Left forelimb (tissue), 1 donor: Measurements from ENCODE around the gene RAB44.
"Not testable (repeated sequence)": the region's sequence is repeated elsewhere in the genome, so short reads cannot be mapped to it uniquely, and the experiment has no call there.

Experiments used
- DNase-seq: peaks from one replicate; pipeline ENCODE4 v3.0.0-alpha.2; 2018; ENCODE audit warnings: low spot score

Gene RAB44

DNA sequence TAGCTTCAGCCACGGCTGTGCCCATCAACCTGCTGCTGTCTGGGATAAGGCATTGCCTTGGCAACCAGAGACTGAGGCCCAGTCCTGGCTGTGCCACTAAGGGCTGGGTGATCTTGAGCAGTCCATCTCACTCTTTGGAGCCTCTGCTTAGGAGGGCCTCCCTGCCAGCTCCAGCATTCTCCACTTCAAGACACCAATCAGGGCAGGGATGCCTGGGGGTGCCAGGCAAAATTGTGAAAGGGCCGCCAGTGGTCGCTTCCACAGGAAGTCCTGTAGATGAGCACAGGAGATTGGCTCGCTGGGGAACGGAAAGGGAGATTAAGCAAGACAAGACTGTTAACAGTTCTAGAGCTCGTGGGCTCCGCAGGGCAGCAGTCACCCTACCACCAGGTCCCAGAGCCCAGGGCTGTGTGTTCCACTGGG is at the start of gene RAB44:
RAB44 (plus strand) TSS at position 346 of the 423 bp plus-strand sequence. CDS start 6,410 bp downstream, outside the sequence.
- no peak for DNase-seq

DNA sequence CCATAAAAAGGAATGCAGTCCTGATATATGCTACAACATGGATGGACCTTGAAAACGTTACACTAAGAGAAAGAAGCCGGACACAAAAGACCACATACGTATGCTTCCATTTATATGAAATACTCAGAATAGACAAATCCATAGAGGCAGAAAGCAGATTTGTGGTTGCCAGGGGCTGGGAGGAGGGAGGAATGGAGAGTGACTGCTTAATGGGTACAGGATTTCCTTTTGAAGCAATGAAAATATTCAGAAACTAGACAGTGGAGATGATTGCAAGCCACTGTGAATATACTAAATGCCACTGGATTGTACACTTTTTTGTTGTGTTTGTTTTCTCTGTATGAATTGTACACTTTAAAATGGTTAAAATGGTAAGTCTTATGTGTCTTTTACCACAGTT is 48.5 kb upstream of the RAB44 start:
- DNase-seq, result no peak

- no peak for DNase-seq
Observed at GRCh38 chr6:36649701-36650484, 47.7 kb upstream of the RAB44 start.

GRCh38 chr6:36650848-36651478 is 46.7 kb upstream of the RAB44 start:
- no peak for DNase-seq

GRCh38 chr6:36651659-36652379 is 45.8 kb upstream of the RAB44 start:
- DNase-seq, result no peak

GRCh38 chr6:36654469-36654868 is 43.2 kb upstream of the RAB44 start:
- DNase-seq, result not testable (repeated sequence)

DNA sequence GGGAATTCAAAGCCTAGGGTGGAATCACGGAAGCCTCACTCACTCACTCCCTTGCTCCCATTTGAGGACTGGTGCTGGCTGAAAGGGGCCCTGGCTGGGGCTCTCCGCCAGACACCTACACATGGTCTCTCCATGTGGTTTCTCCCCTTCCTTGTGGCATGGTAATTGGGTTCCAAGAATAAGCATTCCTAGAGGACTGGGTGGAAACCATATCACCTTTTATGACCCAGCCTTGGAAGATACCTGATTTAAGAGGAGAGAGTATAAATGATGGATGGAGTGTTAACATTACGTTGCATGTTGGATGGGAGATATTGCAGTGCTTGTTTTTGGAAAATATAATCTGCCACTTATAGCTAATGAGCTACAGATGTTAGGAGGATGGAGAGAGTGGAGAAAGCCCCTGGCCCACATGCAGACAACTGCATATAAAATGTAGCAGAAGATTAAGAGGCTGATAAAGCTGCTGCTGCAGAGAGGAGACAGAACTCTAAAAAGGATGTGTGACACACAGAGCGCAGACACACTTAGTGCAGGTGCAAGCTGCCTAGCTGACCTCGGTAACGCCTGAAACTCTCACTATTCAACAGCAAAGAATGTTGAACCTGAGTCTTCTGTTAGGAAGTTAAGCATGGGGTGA is 42.4 kb upstream of the RAB44 start:
- no peak for DNase-seq

DNA sequence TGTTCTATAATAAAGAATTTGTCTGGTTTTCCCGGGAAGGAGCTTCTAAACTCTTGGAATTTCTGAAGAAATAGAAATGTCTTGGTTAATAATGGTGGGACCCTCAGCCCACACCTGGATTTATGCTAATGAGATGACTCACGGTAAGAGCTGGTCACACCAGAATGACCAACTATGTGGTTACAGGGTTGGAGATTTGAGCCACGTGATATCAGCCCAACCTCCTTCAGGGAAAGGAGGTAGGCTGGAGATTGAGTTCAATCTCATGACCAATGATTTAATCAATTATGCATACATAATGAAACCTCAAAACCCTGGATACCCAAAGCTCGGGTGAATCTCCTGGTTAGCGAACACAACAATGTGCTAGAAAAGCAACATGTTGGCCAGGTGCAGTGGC is 41.2 kb upstream of the RAB44 start:
- no peak for DNase-seq

DNA sequence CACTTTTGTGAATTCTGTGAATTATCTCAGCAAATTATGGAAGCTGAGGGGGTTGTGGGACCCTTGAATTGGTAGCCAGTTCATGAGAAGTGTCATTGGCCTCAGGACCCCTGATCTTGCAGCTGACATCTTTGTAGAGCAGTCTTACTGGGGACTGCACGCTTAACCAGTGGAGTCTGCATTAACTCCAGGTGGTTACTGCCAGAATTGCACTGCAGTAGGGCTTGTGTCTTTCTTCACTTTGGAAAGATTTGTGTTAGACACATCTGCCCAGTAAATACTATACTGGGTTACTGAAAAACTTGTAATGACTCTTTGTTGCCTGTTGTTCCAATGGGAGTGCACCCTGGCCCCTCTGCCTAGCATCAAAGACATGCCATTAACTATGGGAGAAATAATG is 40.4 kb upstream of the RAB44 start:
- DNase-seq, result no peak

GRCh38 chr6:36657942-36658544 is 39.6 kb upstream of the RAB44 start:
- no peak for DNase-seq

- no peak for DNase-seq
Observed at GRCh38 chr6:36659271-36659670, 38.4 kb upstream of the RAB44 start.

DNA sequence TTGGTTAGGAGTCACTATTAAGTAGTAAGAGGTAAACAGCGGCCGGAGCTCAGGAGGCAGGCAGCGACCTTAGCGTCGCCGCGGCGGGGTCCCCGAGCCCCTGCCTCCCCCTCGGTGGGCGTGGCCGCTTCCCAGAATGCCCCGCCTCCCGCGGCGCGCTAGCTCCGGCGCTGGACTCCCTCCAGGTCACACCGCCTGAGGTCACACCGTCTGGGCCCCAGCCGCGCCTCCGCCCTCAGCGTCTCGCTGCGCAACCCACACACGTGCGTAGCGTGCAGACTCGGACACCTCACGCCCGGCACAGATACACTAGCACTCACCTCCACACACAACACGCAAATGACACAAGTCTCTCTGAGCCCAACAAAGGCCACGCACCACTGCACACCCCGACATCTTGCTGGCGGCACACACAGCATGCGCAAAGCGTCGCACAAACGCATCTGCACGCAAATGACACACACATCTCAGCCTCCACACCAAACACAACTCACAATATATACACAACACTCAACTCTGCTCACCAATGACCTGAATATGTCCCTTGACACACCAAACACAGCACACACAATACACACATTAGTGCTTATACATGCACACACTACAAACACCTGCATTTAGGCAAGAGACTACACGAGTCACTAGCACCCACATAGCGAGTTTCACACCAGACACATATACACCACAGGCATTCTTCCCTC is 36.7 kb upstream of the RAB44 start:
- DNase-seq, result no peak

- DNase-seq, result no peak
Observed at GRCh38 chr6:36662380-36662779, 35.2 kb upstream of the RAB44 start.

- DNase-seq, result no peak
Observed at GRCh38 chr6:36662827-36663256, 34.8 kb upstream of the RAB44 start.

DNA sequence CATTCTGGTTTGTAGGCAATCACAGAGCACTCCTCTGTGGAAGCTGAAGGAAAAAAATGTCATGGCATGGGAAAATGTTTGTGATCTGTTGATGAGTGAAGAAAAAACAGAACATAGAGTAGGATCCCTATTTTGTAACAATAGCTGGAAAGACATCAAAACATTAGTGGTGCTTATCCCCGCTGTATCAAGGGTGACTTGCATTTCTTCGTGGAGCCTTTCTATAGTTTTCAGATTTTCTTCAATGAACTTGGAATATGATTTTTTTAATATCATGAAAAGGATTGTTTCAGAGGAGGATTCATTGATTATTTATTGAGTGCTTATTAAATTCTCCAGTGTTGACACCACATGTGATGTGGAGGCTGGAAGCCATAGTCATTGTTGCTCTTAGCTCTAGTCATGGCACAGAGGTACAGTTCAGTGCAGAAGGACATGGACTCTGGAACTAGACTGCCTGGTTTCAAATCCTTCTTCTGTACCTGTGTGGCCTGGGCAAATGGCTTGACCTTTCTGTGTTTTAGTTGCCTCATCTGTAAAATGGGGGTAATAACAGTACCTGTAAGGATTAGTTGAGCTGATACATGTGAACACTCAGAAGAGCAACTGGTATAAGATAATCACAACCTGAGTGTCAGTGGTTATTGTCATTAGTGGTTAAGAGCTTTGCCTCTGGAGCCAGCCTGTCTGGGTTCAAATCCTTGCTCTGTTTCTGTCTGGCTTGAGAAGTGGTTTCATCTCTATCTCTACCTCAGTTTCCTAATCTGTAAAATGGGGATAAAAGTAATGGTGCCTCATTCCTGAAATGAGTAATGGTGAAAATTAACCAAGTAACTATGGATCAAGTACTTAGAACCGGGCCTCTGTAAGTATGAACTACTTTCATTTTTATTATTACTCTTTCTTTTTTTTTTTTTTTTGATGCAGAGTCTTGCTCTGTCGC is 33.9 kb upstream of the RAB44 start:
- no peak for DNase-seq

GRCh38 chr6:36665180-36665579 is 32.4 kb upstream of the RAB44 start:
- no peak for DNase-seq

- DNase-seq, result no peak
Observed at GRCh38 chr6:36666287-36666686, 31.3 kb upstream of the RAB44 start.

DNA sequence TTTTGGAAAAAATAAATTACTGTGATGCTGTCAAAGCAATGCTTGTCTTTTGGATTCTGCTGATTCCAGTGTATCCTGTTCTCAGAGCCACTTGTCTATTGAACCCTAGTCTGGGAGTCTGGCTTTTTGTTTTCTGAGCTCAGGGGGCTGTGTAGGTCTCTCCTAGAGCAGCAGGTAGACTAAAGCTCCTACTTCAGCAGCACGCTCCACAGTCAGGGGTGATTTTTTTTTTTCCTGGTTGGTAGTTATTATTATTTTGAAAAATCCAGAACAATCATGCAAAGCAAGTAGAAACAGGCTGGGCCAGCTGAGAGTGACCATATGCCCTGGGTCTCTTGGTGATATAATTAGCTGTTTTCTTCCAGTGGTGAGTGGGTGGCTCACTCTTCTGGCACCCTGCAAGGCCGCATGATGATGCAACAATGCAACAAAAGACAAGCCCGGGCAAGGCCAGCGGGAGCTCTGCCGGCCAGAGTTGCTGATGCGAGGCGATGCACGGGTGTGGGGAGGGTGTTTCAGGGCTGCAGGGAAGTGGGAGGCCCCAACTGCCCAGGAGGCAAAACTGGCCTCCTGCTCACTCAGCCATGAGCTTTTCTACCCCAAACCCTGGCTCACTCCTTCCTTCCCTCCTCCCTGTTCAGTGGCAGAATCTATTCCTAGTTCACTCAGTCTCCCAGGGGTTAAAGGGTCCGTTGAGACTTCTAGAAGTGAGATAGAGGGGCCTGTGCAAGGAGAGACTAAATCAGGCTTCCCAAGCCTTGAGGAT is 30.6 kb upstream of the RAB44 start:
- no peak for DNase-seq

DNA sequence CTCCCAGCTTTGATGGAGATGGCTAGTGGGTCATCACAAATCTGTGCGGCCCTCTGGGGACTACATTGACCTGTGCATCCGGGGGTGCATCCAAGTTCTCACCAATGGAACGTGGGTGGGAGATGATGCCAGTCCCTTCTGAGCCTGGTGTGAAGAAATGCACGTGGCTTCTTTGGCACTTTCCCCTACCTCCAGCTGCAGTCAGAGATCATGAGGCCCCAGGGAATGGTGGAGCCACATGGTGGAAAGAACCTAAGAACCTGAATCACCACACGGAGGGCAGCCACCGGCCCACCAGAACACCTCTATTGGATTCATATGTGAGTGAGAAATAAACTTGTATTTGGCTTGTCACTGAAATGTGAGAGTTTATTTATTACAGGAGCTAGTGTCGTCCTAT is 29.0 kb upstream of the RAB44 start:
- DNase-seq, result no peak
